IMR-90 (cell line): ENCODE data around the gene CPXM2. TPM values are rescaled to one million over a fixed set of nuclear protein-coding genes. Genes with fewer than 3 reads are reported as not detected.

Experiments
- ATAC-seq: fragments of 200-7000 bp; cut with Tn5 transposase; 2 replicates; pipeline ENCODE4 v1.9.1; 2020; ENCODE audit warnings: low read depth, mild to moderate bottlenecking, moderate library complexity
- BruUV-seq: library from RNA; stranded (reverse); fragments of 400-500 nt; replicated peaks from 2 replicates; lab custom pipeline; 2021; lab: Mats Ljungman, UMichigan
- CTCF ChIA-PET: fragments of 300-600 bp; formaldehyde crosslinking; extraction: SDS; loops from one replicate; lab custom pipeline; 2021; ENCODE audit warnings: antibody characterized with exemption; lab: Yijun Ruan, JAX
- POLR2A ChIA-PET: fragments of 300-600 bp; sonication (Branson Sonifier 250); formaldehyde crosslinking; loops from one replicate; lab custom pipeline; 2022; ENCODE audit warnings: antibody characterized with exemption; ENCODE audit not compliant: unreplicated experiment; lab: Charles Lee
- DNase-seq: peaks from one replicate; pipeline ENCODE4 v3.0.0; 2013
- H2AFZ ChIP-seq: replicated peaks from 2 replicates; pipeline ENCODE3; 2013; ENCODE audit warnings: low read length, mild to moderate bottlenecking; ENCODE audit not compliant: poor library complexity
- H2AK5ac ChIP-seq: 2 replicates; pipeline ENCODE4 v1.6.1; 2013; ENCODE audit warnings: low read depth, low read length, inconsistent platforms
- H2AK9ac ChIP-seq: replicated peaks from 2 replicates; pipeline ENCODE3; 2013; ENCODE audit warnings: mild to moderate bottlenecking, low read depth, low read length, moderate library complexity; ENCODE audit not compliant: poor library complexity
- H2BK120ac ChIP-seq: 2 replicates; pipeline ENCODE4 v1.6.1; 2013; ENCODE audit warnings: low read depth, low read length, inconsistent platforms
- H2BK15ac ChIP-seq: 3 replicates; pipeline ENCODE4 v1.6.1; 2013; ENCODE audit warnings: low read depth, low read length, inconsistent platforms
- H2BK20ac ChIP-seq: 2 replicates; pipeline ENCODE4 v1.6.1; 2013; ENCODE audit warnings: low read depth, mild to moderate bottlenecking, inconsistent platforms, low read length, moderate library complexity
- H2BK5ac ChIP-seq: 2 replicates; pipeline ENCODE4 v1.6.1; 2013; ENCODE audit warnings: mild to moderate bottlenecking, low read depth, low read length, inconsistent platforms; ENCODE audit not compliant: poor library complexity, severe bottlenecking
- H3K14ac ChIP-seq: replicated peaks from 2 replicates; pipeline ENCODE4 v1.6.1; 2013; ENCODE audit warnings: low read depth, low read length, inconsistent platforms
- H3K18ac ChIP-seq: 2 replicates; pipeline ENCODE4 v1.6.1; 2013; ENCODE audit warnings: low read depth, low read length, control low read depth
- H3K23ac ChIP-seq: 2 replicates; pipeline ENCODE4 v1.6.1; 2013; ENCODE audit warnings: low read depth, low read length, inconsistent platforms
- H3K27ac ChIP-seq: 2 replicates; pipeline ENCODE4 v1.5.1; 2013; ENCODE audit warnings: mild to moderate bottlenecking, control low read depth, low read length; ENCODE audit not compliant: insufficient read depth
- H3K27me3 ChIP-seq: 2 replicates; pipeline ENCODE4 v1.6.1; 2013; ENCODE audit warnings: low read length; ENCODE audit not compliant: control insufficient read depth, insufficient read depth
- H3K36me3 ChIP-seq: 2 replicates; pipeline ENCODE4 v1.6.1; 2013; ENCODE audit warnings: low read length, mixed read lengths; ENCODE audit not compliant: control insufficient read depth, insufficient read depth
- H3K4ac ChIP-seq: 2 replicates; pipeline ENCODE4 v1.6.1; 2013; ENCODE audit warnings: low read depth, low read length, inconsistent platforms
- H3K4me1 ChIP-seq: 2 replicates; pipeline ENCODE4 v1.6.1; 2013; ENCODE audit warnings: low read length, mixed read lengths; ENCODE audit not compliant: control insufficient read depth, insufficient read depth
- H3K4me2 ChIP-seq: 2 replicates; pipeline ENCODE4 v1.6.1; 2013; ENCODE audit warnings: low read depth, mild to moderate bottlenecking, control low read depth, low read length, moderate library complexity
- H3K4me3 ChIP-seq: 2 replicates; pipeline ENCODE4 v1.5.1; 2013; ENCODE audit warnings: low read depth, mild to moderate bottlenecking, control low read depth, low read length, moderate library complexity; ENCODE audit not compliant: insufficient read depth
- H3K56ac ChIP-seq: 2 replicates; pipeline ENCODE4 v1.6.1; 2013; ENCODE audit warnings: low read length, inconsistent platforms; ENCODE audit not compliant: insufficient read depth; ENCODE audit errors: extremely low read depth
- H3K79me1 ChIP-seq, 2 experiments: 2 replicates each; pipeline ENCODE4 v1.6.1; 2013; ENCODE audit warnings: low read length in 2 of 2, inconsistent platforms in 1 of 2, low read depth in 1 of 2
- H3K9ac ChIP-seq: 2 replicates; pipeline ENCODE4 v1.6.1; 2013; ENCODE audit warnings: low read depth, low read length, control low read depth
- H3K9me1 ChIP-seq: 2 replicates; pipeline ENCODE4 v1.6.1; 2013; ENCODE audit warnings: low read length, inconsistent platforms; ENCODE audit not compliant: insufficient read depth
- H3K9me3 ChIP-seq: 2 replicates; pipeline ENCODE4 v1.6.1; 2013; ENCODE audit warnings: low read length; ENCODE audit not compliant: control insufficient read depth, insufficient read depth
- H4K20me1 ChIP-seq: 2 replicates; pipeline ENCODE4 v1.6.1; 2013; ENCODE audit warnings: low read length, inconsistent platforms; ENCODE audit not compliant: insufficient read depth
- H4K5ac ChIP-seq: 2 replicates; pipeline ENCODE4 v1.6.1; 2013; ENCODE audit warnings: mild to moderate bottlenecking, low read depth, low read length, control low read depth
- H4K8ac ChIP-seq, 2 experiments: 2 replicates each; pipeline ENCODE4 v1.6.1; 2013; ENCODE audit warnings: low read depth in 2 of 2, low read length in 2 of 2, control low read depth in 1 of 2, inconsistent platforms in 1 of 2
- H4K91ac ChIP-seq: 2 replicates; pipeline ENCODE4 v1.6.1; 2013; ENCODE audit warnings: low read depth, low read length, inconsistent platforms; ENCODE audit not compliant: insufficient read depth
- BHLHE40 ChIP-seq: fragments of 150-350 bp; IDR thresholded peaks from 2 replicates; pipeline ENCODE4 v1.6.1; 2016; ENCODE audit warnings: mild to moderate bottlenecking, low read depth, low read length
- CHD1 ChIP-seq: IDR thresholded peaks from 2 replicates; pipeline ENCODE4 v1.6.1; 2012; ENCODE audit warnings: low read depth, low read length, improper control_type of control experiment
- CTCF ChIP-seq: conservative IDR thresholded peaks from 2 replicates; pipeline ENCODE4 v1.5.1; 2012; ENCODE audit warnings: mild to moderate bottlenecking, low read depth, low read length, improper control_type of control experiment
- ELK1 ChIP-seq: fragments of 150-350 bp; IDR thresholded peaks from 2 replicates; pipeline ENCODE4 v1.6.1; 2016; ENCODE audit warnings: low read depth, mild to moderate bottlenecking, low read length, moderate library complexity, borderline replicate concordance
- FOS ChIP-seq: fragments of 150-350 bp; IDR thresholded peaks from 2 replicates; pipeline ENCODE4 v1.6.1; 2016; ENCODE audit warnings: low read depth, low read length
- MAFK ChIP-seq: IDR thresholded peaks from 2 replicates; pipeline ENCODE4 v1.6.1; 2012; ENCODE audit warnings: low read depth, low read length, improper control_type of control experiment
- MAZ ChIP-seq: IDR thresholded peaks from 2 replicates; pipeline ENCODE4 v1.6.1; 2012; ENCODE audit warnings: low read depth, mild to moderate bottlenecking, low read length, improper control_type of control experiment, moderate library complexity, borderline replicate concordance
- MXI1 ChIP-seq: IDR thresholded peaks from 2 replicates; pipeline ENCODE4 v1.6.1; 2012; ENCODE audit warnings: low read depth, mild to moderate bottlenecking, low read length, moderate library complexity, borderline replicate concordance
- NFE2L2 ChIP-seq: fragments of 150-350 bp; IDR thresholded peaks from 2 replicates; pipeline ENCODE4 v1.6.1; 2016; ENCODE audit warnings: low read depth, mild to moderate bottlenecking, low read length
- POLR2A ChIP-seq: IDR thresholded peaks from 2 replicates; pipeline ENCODE4 v1.6.1; 2012; ENCODE audit warnings: mild to moderate bottlenecking, low read depth, low read length
- RAD21 ChIP-seq: IDR thresholded peaks from 2 replicates; pipeline ENCODE4 v1.6.1; 2012; ENCODE audit warnings: low read length, improper control_type of control experiment
- RCOR1 ChIP-seq: IDR thresholded peaks from 2 replicates; pipeline ENCODE4 v1.6.1; 2012; ENCODE audit warnings: mild to moderate bottlenecking, low read length, improper control_type of control experiment; ENCODE audit not compliant: insufficient replicate concordance
- SMC3 ChIP-seq: fragments of 150-350 bp; IDR thresholded peaks from 2 replicates; pipeline ENCODE4 v1.6.1; 2016; ENCODE audit warnings: low read depth, mild to moderate bottlenecking, antibody characterized with exemption, low read length, moderate library complexity
- USF2 ChIP-seq: fragments of 150-350 bp; IDR thresholded peaks from 2 replicates; pipeline ENCODE4 v1.6.1; 2017; ENCODE audit warnings: mild to moderate bottlenecking, antibody characterized with exemption, low read length, low read depth
- WGBS, 2 experiments: methylation state at CpG; one replicate each; pipeline versions ENCODE4 v1.1.5 to v1.1.7; 2013; ENCODE audit warnings: missing lambda C conversion rate in 2 of 2; ENCODE audit not compliant: insufficient read length in 1 of 2; ENCODE audit errors: extremely low coverage in 2 of 2; 5-methylcytosine and 5-hydroxymethylcytosine counted together
- dilution Hi-C: fragments of 300-500 bp; cut with HindIII; formaldehyde crosslinking; loops from one replicate; pipeline ENCODE4 v1.14.3; 2018; ENCODE audit warnings: low sequenced_read_pairs; ENCODE audit not compliant: unreplicated experiment
- in situ Hi-C: fragments of 300-500 bp; cut with MboI; formaldehyde crosslinking; loops from 3 replicates; pipeline ENCODE4 v1.14.3; 2019; ENCODE audit warnings: low sequenced_read_pairs, inconsistent platforms, mixed read lengths
- intact Hi-C: fragments of 100-400 bp; cut with micrococcal nuclease; formaldehyde crosslinking; loops from 2 replicates; pipeline ENCODE4 v1.10.0; 2022
- polyA plus RNA-seq, 3 experiments: library from polyadenylated mRNA; depleted of rRNA; stranded (reverse); fragments of >200 nt; gene quantifications; 2 replicates each; pipeline ENCODE4 v1.2.3, GENCODE V29; 2012; ENCODE audit warnings: low replicate concordance in 1 of 3
- total RNA-seq: library from RNA; depleted of rRNA; stranded (reverse); fragments of >200 nt; gene quantifications from 2 replicates; pipeline ENCODE4 v1.2.3, GENCODE V29; 2012

CPXM2 gene
- total and polyA plus RNA-seq, 2 of the 4 experiments (the other 2 are of a cell fraction), result not detected

- no peak overlapping the region for H3K4ac ChIP-seq
- H3K23ac ChIP-seq, result no peak overlapping the region
- H3K79me1 ChIP-seq, result no peaks in the 10 kb centered on the region
- H3K4me3 ChIP-seq, result no peak overlapping the region
- H4K20me1 ChIP-seq, result no peaks in the 10 kb centered on the region
- TF ChIP-seq NFE2L2 (no peak), RCOR1 (no peak), SMC3 (no peak), MAFK (no peak), POLR2A (no peak), RAD21 (no peak), MAZ (no peak), ELK1 (no peak), MXI1 (no peak), USF2 (no peak), CHD1 (no peak), CTCF (no peak), BHLHE40 (no peak), FOS (no peak)
- no peak overlapping the region for H4K8ac ChIP-seq
- H2BK15ac ChIP-seq, result no peak overlapping the region
- H3K27ac ChIP-seq, result no peak overlapping the region
- no peak overlapping the region for H2BK5ac ChIP-seq
- no peak overlapping the region for H3K9ac ChIP-seq
- no peaks in the 10 kb centered on the region for H3K36me3 ChIP-seq
- ChIA-PET CTCF (no interaction called here), POLR2A (no interaction called here)
- H3K9me1 ChIP-seq, result no peaks in the 10 kb centered on the region
- no peak overlapping the region for H2AK5ac ChIP-seq
- DNase-seq (no peak), ATAC-seq (no peak)
- H2AFZ ChIP-seq, result no peak overlapping the region
- no peak overlapping the region for H4K91ac ChIP-seq
- BruUV-seq, result no TSS peak
- no peak overlapping the region for H2BK20ac ChIP-seq
- no peak overlapping the region for H3K14ac ChIP-seq
- H2BK120ac ChIP-seq, result no peak overlapping the region
- no peak overlapping the region for H3K18ac ChIP-seq
- no peak overlapping the region for H3K56ac ChIP-seq
- no peak overlapping the region for H2AK9ac ChIP-seq
- dilution Hi-C loops (no loop called here), in situ Hi-C loops (no loop called here), intact Hi-C loops (no loop called here)
- H4K5ac ChIP-seq, result no peak overlapping the region
- no peaks in the 10 kb centered on the region for H3K4me1 ChIP-seq
- no CpG with 5 or more reads among the region's 3 CpGs for WGBS, 2 experiments
- H3K9me3 ChIP-seq, result peaks cover 46% of the 10 kb centered on the region
- no peak overlapping the region for H3K4me2 ChIP-seq
- H3K27me3 ChIP-seq, result no peaks in the 10 kb centered on the region
These were observed 171.1 kb downstream of the CPXM2 start for GRCh38 chr10:123720536-123720935.
